Superior temporal gyrus (tissue), 1 donor: ENCODE measurements around the gene C1orf146.
"Not testable (repeated sequence)": the region's sequence is repeated elsewhere in the genome, so short reads cannot be mapped to it uniquely, and the experiment has no call there.

ENCODE experiments used
- DNase-seq: peaks from one replicate; pipeline ENCODE4 v3.0.0-alpha.2; 2016; ENCODE audit errors: extremely low spot score

Gene C1orf146

DNA sequence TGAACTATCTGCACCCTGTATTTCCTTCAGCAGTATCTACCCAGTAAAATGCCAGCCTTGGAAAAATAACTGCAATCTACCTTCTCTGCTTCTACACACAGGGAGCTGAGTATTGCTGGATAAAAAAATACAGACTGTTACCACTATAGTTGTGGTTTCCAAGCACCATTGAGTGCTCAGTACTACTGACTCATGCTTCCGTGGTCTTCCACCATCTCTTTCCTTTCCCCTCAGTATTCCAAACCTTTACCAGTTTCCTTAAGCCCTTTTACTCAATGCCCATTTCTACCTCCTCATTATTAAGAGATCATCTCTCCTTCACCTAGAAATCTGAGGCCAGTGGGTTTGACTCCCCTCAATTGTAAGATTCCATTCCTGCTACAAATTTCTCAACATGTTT is 57.2 kb downstream of the C1orf146 start:
- no peak for DNase-seq

- DNase-seq: no peak
Measured at GRCh38 chr1:92276082-92276481, 58.4 kb downstream of the C1orf146 start.

DNA sequence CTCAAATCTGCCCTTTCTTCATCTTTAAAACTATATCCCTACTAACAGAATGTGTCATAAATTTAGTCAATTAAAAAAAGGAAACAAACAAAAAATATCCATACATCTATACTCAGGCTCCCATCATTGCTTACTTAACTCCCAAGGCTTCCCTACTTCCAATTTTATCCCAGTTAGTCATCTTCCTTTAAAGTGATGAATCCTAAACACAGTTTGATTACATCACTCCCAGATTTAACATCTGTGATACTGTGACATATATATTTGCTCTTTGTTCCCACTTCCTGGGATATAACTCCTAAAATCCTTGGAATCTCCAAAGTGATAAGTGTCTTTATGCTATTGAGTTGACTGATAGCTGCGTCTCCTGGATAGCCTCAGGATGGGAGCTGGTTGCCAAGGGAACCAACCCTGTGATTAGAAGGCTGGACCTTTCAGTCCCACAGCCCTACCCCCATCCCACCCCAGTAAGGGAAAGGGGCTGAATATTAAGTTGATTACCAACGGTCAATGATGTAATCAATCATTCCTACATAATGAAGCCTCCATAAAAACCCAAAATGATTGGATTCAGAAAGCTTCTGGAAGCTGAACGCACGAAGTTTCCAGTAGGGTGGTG is 59.5 kb downstream of the C1orf146 start:
- DNase-seq: no peak

GRCh38 chr1:92279781-92280180 is 62.1 kb downstream of the C1orf146 start:
- not testable (repeated sequence) for DNase-seq

DNA sequence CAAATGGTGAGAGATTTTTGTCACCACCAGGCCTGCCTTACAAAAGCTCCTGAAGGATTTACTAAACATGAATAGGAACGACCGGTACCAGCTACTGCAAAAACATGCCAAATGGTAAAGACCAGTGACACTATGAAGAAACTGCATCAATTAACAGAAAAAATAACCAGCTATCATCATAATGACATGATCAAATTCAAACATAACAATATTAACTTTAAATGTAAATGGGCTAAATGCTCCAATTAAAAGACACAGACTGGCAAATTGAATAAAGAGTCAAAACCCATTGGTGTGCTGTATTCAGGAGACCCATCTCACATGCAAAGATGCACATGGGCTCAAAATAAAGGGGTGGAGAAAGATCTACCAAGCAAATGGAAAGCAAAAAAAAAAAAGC is 63.7 kb downstream of the C1orf146 start:
- not testable (repeated sequence) for DNase-seq

GRCh38 chr1:92291372-92291999 is 73.8 kb downstream of the C1orf146 start:
- DNase-seq: peak; percentile 85
